ENCODE measurements around the gene LPO.

DNA sequence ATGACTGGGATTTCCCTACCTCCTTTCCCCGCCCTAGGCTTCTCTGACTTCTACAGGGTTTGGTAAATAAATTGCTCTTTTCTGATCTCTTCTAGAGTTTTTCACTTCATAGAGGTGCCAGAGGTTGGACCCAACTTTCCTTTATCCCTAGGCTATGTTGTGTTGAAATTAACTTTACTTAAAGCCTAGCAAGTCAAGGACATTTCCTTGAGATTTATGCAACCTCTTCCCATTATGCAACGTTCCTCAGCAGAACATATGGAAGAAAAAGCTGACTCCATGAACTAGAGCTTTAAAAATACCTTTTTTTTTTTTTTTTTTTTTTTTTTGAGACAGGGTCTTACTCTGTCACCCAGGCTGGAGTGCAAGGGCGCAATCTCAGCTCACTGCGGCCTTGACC lies 26.9 kb downstream of the LPO start:
- TF ChIP-seq, protein P1, sequence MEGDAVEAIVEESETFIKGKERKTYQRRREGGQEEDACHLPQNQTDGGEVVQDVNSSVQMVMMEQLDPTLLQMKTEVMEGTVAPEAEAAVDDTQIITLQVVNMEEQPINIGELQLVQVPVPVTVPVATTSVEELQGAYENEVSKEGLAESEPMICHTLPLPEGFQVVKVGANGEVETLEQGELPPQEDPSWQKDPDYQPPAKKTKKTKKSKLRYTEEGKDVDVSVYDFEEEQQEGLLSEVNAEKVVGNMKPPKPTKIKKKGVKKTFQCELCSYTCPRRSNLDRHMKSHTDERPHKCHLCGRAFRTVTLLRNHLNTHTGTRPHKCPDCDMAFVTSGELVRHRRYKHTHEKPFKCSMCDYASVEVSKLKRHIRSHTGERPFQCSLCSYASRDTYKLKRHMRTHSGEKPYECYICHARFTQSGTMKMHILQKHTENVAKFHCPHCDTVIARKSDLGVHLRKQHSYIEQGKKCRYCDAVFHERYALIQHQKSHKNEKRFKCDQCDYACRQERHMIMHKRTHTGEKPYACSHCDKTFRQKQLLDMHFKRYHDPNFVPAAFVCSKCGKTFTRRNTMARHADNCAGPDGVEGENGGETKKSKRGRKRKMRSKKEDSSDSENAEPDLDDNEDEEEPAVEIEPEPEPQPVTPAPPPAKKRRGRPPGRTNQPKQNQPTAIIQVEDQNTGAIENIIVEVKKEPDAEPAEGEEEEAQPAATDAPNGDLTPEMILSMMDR (IDR thresholded peaks at IDR 0.05): no peak
- no peak for TF ChIP-seq POLR2A (IDR thresholded peaks at IDR 0.05)
